ENCODE data around the gene LGALS3BP. TPM values are rescaled to one million over a fixed set of nuclear protein-coding genes. Genes with fewer than 3 reads are reported as not detected.

LGALS3BP gene
- total and polyA plus RNA-seq, 4 donors = 66.0 to 224 (median 79.2) TPM

DNA sequence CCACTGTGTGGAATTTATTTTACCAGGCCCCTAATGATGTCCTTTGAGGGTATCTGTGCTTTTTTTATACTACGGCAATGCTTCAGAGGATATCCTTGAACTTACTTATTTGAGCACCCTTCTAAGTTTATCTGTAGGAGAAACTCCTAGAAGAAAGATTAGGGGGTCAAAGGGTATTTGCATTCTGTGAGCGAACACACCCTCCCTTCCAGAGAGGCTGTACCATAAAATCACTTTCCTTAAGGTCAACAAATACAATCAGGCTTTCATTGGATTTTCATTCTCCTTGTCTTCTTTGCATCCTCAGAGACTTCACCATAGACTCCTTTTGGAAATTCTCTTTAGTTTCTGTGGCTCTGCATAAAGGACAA is 39.5 kb upstream of the LGALS3BP start:
- WGBS = 44% methylated on average over 2 of the region's 2 CpGs
- Histone ChIP-seq H3K27ac (ENCODE audit: low read depth in 1 of 2, low read length in 2 of 2) (no peak overlapping the region), H3K27me3 (ENCODE audit: control insufficient read depth in 4 of 4, insufficient read depth in 4 of 4, low read length in 3 of 4) (peaks cover 0 to 7% (median 0%) of the 10 kb centered on the region in 4 donors), H3K9ac (ENCODE audit: low read depth in 1 of 2, low read length in 2 of 2) (no peak overlapping the region), H3K36me3 (ENCODE audit: control insufficient read depth in 4 of 4, insufficient read depth in 3 of 4, low read depth in 1 of 4, low read length in 3 of 4) (no peaks in the 10 kb centered on the region), H3K4me1 (ENCODE audit: control insufficient read depth in 4 of 4, insufficient read depth in 4 of 4, low read length in 3 of 4) (peaks cover 0 to 4% (median 0%) of the 10 kb centered on the region in 4 donors), H3K4me3 (ENCODE audit: low read depth in 1 of 3, low read length in 3 of 3) (no peak overlapping the region), H3K9me3 (ENCODE audit: control insufficient read depth in 4 of 4, low read length in 3 of 4) (no peaks in the 10 kb centered on the region)
- no peak for TF ChIP-seq HNF4A (conservative IDR thresholded peaks at IDR 0.05)
- TF ChIP-seq, protein P1, sequence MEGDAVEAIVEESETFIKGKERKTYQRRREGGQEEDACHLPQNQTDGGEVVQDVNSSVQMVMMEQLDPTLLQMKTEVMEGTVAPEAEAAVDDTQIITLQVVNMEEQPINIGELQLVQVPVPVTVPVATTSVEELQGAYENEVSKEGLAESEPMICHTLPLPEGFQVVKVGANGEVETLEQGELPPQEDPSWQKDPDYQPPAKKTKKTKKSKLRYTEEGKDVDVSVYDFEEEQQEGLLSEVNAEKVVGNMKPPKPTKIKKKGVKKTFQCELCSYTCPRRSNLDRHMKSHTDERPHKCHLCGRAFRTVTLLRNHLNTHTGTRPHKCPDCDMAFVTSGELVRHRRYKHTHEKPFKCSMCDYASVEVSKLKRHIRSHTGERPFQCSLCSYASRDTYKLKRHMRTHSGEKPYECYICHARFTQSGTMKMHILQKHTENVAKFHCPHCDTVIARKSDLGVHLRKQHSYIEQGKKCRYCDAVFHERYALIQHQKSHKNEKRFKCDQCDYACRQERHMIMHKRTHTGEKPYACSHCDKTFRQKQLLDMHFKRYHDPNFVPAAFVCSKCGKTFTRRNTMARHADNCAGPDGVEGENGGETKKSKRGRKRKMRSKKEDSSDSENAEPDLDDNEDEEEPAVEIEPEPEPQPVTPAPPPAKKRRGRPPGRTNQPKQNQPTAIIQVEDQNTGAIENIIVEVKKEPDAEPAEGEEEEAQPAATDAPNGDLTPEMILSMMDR (IDR thresholded peaks at IDR 0.05; ENCODE audit: low read depth, low read length, missing input control) = no peak
- TF ChIP-seq RAD21 (IDR thresholded peaks at IDR 0.05) = no peak
- TF ChIP-seq EGR1 (IDR thresholded peaks at IDR 0.05; ENCODE audit: low read depth in 2 of 2) = no peak
- TF ChIP-seq RXRA (IDR thresholded peaks at IDR 0.05) = no peak
- TF ChIP-seq YY1 (IDR thresholded peaks at IDR 0.05) = no peak
- TF ChIP-seq, protein P2, sequence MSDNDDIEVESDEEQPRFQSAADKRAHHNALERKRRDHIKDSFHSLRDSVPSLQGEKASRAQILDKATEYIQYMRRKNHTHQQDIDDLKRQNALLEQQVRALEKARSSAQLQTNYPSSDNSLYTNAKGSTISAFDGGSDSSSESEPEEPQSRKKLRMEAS (IDR thresholded peaks at IDR 0.05) = no peak
- TF ChIP-seq, protein P3, sequence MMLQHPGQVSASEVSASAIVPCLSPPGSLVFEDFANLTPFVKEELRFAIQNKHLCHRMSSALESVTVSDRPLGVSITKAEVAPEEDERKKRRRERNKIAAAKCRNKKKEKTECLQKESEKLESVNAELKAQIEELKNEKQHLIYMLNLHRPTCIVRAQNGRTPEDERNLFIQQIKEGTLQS (IDR thresholded peaks at IDR 0.05) = no peak
- no peak for TF ChIP-seq TAF1 (conservative IDR thresholded peaks at IDR 0.05)
- TF ChIP-seq HNF4G (IDR thresholded peaks at IDR 0.05) = no peak
- TF ChIP-seq JUND (IDR thresholded peaks at IDR 0.05) = no peak
- no peak for TF ChIP-seq SP1 (IDR thresholded peaks at IDR 0.05)
- no peak for TF ChIP-seq FOXA1 (IDR thresholded peaks at IDR 0.05)
- TF ChIP-seq NR2F2 (IDR thresholded peaks at IDR 0.05) = no peak
- TF ChIP-seq, protein P4, sequence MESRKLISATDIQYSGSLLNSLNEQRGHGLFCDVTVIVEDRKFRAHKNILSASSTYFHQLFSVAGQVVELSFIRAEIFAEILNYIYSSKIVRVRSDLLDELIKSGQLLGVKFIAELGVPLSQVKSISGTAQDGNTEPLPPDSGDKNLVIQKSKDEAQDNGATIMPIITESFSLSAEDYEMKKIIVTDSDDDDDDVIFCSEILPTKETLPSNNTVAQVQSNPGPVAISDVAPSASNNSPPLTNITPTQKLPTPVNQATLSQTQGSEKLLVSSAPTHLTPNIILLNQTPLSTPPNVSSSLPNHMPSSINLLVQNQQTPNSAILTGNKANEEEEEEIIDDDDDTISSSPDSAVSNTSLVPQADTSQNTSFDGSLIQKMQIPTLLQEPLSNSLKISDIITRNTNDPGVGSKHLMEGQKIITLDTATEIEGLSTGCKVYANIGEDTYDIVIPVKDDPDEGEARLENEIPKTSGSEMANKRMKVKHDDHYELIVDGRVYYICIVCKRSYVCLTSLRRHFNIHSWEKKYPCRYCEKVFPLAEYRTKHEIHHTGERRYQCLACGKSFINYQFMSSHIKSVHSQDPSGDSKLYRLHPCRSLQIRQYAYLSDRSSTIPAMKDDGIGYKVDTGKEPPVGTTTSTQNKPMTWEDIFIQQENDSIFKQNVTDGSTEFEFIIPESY (IDR thresholded peaks at IDR 0.05) = no peak
- TF ChIP-seq, protein P5, sequence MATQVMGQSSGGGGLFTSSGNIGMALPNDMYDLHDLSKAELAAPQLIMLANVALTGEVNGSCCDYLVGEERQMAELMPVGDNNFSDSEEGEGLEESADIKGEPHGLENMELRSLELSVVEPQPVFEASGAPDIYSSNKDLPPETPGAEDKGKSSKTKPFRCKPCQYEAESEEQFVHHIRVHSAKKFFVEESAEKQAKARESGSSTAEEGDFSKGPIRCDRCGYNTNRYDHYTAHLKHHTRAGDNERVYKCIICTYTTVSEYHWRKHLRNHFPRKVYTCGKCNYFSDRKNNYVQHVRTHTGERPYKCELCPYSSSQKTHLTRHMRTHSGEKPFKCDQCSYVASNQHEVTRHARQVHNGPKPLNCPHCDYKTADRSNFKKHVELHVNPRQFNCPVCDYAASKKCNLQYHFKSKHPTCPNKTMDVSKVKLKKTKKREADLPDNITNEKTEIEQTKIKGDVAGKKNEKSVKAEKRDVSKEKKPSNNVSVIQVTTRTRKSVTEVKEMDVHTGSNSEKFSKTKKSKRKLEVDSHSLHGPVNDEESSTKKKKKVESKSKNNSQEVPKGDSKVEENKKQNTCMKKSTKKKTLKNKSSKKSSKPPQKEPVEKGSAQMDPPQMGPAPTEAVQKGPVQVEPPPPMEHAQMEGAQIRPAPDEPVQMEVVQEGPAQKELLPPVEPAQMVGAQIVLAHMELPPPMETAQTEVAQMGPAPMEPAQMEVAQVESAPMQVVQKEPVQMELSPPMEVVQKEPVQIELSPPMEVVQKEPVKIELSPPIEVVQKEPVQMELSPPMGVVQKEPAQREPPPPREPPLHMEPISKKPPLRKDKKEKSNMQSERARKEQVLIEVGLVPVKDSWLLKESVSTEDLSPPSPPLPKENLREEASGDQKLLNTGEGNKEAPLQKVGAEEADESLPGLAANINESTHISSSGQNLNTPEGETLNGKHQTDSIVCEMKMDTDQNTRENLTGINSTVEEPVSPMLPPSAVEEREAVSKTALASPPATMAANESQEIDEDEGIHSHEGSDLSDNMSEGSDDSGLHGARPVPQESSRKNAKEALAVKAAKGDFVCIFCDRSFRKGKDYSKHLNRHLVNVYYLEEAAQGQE (IDR thresholded peaks at IDR 0.05) = no peak
- no peak for TF ChIP-seq FOXA2 (IDR thresholded peaks at IDR 0.05)
- no peak for TF ChIP-seq GABPA (IDR thresholded peaks at IDR 0.05 in 1 of 2, conservative IDR thresholded peaks at IDR 0.05 in 1 of 2)
- no peak for DNase-seq (ENCODE audit: low spot score)
